Hepatocyte (in vitro differentiated cells): ENCODE results near the gene BGN. TPM values are rescaled to one million over a fixed set of nuclear protein-coding genes. Genes with fewer than 3 reads are reported as not detected.

Experiments
- DNase-seq: peaks from one replicate; pipeline ENCODE4 v3.0.0-alpha.2; 2016; ENCODE audit warnings: low spot score
- H2AFZ ChIP-seq: fragments of 200-600 bp; sonication (generic); 2 replicates; pipeline ENCODE4 v1.6.0; 2016; ENCODE audit warnings: antibody characterized with exemption, mild to moderate bottlenecking
- H3K27ac ChIP-seq: fragments of 200-600 bp; sonication (generic); 2 replicates; pipeline ENCODE4 v1.5.1; 2016; ENCODE audit warnings: mild to moderate bottlenecking
- H3K27me3 ChIP-seq: fragments of 200-600 bp; sonication (generic); 2 replicates; pipeline ENCODE4 v1.6.1; 2016
- H3K36me3 ChIP-seq: fragments of 200-600 bp; sonication (generic); replicated peaks from 2 replicates; pipeline ENCODE4 v1.5.1; 2016; ENCODE audit warnings: low read depth; ENCODE audit not compliant: insufficient read depth
- H3K4me1 ChIP-seq: fragments of 200-600 bp; sonication (generic); 2 replicates; pipeline ENCODE4 v1.5.1; 2016; ENCODE audit warnings: mild to moderate bottlenecking, moderate library complexity; ENCODE audit not compliant: insufficient read depth
- H3K4me2 ChIP-seq: fragments of 200-600 bp; sonication (generic); 2 replicates; pipeline ENCODE4 v1.6.0; 2016
- H3K4me3 ChIP-seq: fragments of 200-600 bp; sonication (generic); 2 replicates; pipeline ENCODE4 v1.5.1; 2016; ENCODE audit warnings: mild to moderate bottlenecking
- H3K79me2 ChIP-seq: fragments of 200-600 bp; sonication (generic); 2 replicates; pipeline ENCODE4 v1.6.0; 2017; ENCODE audit warnings: mild to moderate bottlenecking
- H3K9me2 ChIP-seq: fragments of 200-600 bp; sonication (generic); replicated peaks from 2 replicates; pipeline ENCODE4 v1.6.0; 2017; ENCODE audit warnings: mild to moderate bottlenecking; ENCODE audit not compliant: insufficient read depth
- H3K9me3 ChIP-seq: fragments of 200-600 bp; sonication (generic); 2 replicates; pipeline ENCODE4 v1.5.1; 2016; ENCODE audit warnings: low read depth, mild to moderate bottlenecking
- H4K20me1 ChIP-seq: fragments of 200-600 bp; sonication (generic); 2 replicates; pipeline ENCODE4 v1.6.0; 2016; ENCODE audit warnings: mild to moderate bottlenecking; ENCODE audit not compliant: insufficient read depth, poor library complexity, severe bottlenecking
- CTCF ChIP-seq: fragments of 200-600 bp; sonication (generic); IDR thresholded peaks from 2 replicates; pipeline ENCODE4 v1.5.1; 2016; ENCODE audit warnings: antibody characterized with exemption, mild to moderate bottlenecking; ENCODE audit not compliant: poor library complexity
- EZH2 ChIP-seq: fragments of 200-600 bp; sonication (generic); IDR thresholded peaks from 2 replicates; pipeline ENCODE4 v1.6.1; 2016; ENCODE audit warnings: antibody characterized with exemption, mild to moderate bottlenecking, borderline replicate concordance
- EZH2phosphoT487 ChIP-seq: fragments of 200-600 bp; sonication (generic); IDR thresholded peaks from one replicate; pipeline ENCODE4 v1.6.1; 2018; ENCODE audit warnings: antibody characterized with exemption, mild to moderate bottlenecking, low read depth, moderate library complexity; ENCODE audit not compliant: unreplicated experiment, severe bottlenecking
- WGBS: methylation state at CpG from one replicate; pipeline ENCODE4 v1.1.6; 2016; ENCODE audit warnings: low lambda C conversion rate; ENCODE audit errors: missing lambda C conversion rate; 5-methylcytosine and 5-hydroxymethylcytosine counted together
- polyA plus RNA-seq: library from polyadenylated mRNA; unstranded; fragments of >200 nt; fragmentation: Nextera tagmentation; extraction: Ambion mirVana; gene quantifications from 2 replicates; pipeline ENCODE4 v1.2.1, GENCODE V29; 2016
- total RNA-seq: library from RNA; depleted of rRNA; stranded (reverse); fragments of >200 nt; gene quantifications from 2 replicates; pipeline ENCODE4 v1.2.3, GENCODE V29; 2014

BGN gene
- total and polyA plus RNA-seq, 2 experiments from 2014 or later = 14.5 to 27.5 TPM

DNA sequence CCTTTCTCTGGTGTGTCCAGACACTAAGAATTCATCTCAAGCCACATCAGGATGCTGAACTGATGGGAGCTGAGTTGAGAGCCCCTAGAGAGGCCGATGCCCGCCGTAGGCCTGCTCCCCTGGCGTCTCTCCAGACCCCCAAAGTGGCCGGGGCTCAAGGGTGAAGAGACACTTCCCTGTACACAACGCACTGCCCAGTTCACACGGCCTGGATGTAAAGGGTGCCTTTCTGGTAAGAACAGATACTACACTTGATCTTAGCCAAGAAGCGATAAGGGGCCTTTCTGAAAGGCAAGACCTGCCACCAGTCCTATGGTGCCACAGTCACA lies 43.9 kb upstream of the BGN start:
- Histone ChIP-seq H4K20me1 (no peaks in the 10 kb centered on the region), H3K79me2 (no peaks in the 10 kb centered on the region), H3K27me3 (no peaks in the 10 kb centered on the region), H3K27ac (no peak overlapping the region), H3K4me2 (no peak overlapping the region), H2AFZ (no peak overlapping the region), H3K4me3 (no peak overlapping the region), H3K9me2 (no peaks in the 10 kb centered on the region), H3K4me1 (no peaks in the 10 kb centered on the region), H3K36me3 (no peaks in the 10 kb centered on the region), H3K9me3 (no peaks in the 10 kb centered on the region)
- TF ChIP-seq CTCF (no peak), EZH2phosphoT487 (no peak), EZH2 (no peak)
- DNase-seq = no peak
- 75% methylated on average over 8 of the region's 8 CpGs for WGBS

- Histone ChIP-seq H3K79me2 (no peaks in the 10 kb centered on the region), H3K4me2 (no peak overlapping the region), H2AFZ (no peak overlapping the region), H4K20me1 (no peaks in the 10 kb centered on the region), H3K27ac (no peak overlapping the region), H3K9me3 (no peaks in the 10 kb centered on the region), H3K4me3 (no peak overlapping the region), H3K36me3 (no peaks in the 10 kb centered on the region), H3K4me1 (no peaks in the 10 kb centered on the region), H3K9me2 (no peaks in the 10 kb centered on the region), H3K27me3 (no peaks in the 10 kb centered on the region)
- TF ChIP-seq EZH2 = no peak
- no peak for TF ChIP-seq EZH2phosphoT487
- no peak for TF ChIP-seq CTCF
- no peak for DNase-seq
- WGBS = 89% methylated on average over 15 of the region's 16 CpGs
Measured at GRCh38 chrX:153454901-153455550, 39.8 kb upstream of the BGN start.

DNA sequence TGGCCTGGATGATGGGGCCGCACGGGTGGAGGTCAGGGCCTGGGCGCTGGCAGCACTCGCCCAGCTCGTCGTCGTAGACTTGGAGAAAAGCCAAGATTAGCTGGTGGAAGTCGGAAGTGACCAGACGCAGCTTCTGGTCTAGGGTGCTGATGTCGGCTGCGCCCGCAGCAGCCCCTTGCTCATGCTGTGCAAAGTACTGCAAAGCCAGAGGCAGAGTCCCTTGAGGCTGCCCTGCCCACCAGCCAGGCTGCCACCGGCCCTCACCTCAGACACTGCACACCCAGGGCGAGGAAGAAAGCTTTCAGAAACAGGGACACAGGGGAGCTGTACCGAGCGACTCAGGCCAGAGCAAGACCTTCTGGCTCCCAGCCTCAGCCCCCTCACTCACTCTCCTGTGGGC lies 39.2 kb upstream of the BGN start:
- Histone ChIP-seq H3K79me2 (no peaks in the 10 kb centered on the region), H2AFZ (no peak overlapping the region), H4K20me1 (no peaks in the 10 kb centered on the region), H3K9me3 (no peaks in the 10 kb centered on the region), H3K9me2 (no peaks in the 10 kb centered on the region), H3K4me2 (no peak overlapping the region), H3K27me3 (no peaks in the 10 kb centered on the region), H3K27ac (no peak overlapping the region), H3K4me3 (no peak overlapping the region), H3K4me1 (no peaks in the 10 kb centered on the region), H3K36me3 (no peaks in the 10 kb centered on the region)
- no peak for DNase-seq
- TF ChIP-seq EZH2phosphoT487 (no peak), EZH2 (no peak), CTCF (no peak)
- 89% methylated on average over 15 of the region's 16 CpGs for WGBS
